SK-N-SH treated with all-trans-retinoic acid at 6 μM for 48 hours (cell line): ENCODE results near the gene ZNF221.

ENCODE experiments used
- ATAC-seq: fragments of 200-7000 bp; cut with Tn5 transposase; 3 replicates; pipeline ENCODE4 v1.9.1; 2020; ENCODE audit warnings: mild to moderate bottlenecking, moderate library complexity
- ARNTL ChIP-seq: fragments of 450-650 bp; formaldehyde crosslinking; IDR thresholded peaks from 2 replicates; pipeline ENCODE4 v1.5.0; 2020; ENCODE audit warnings: low read depth, mild to moderate bottlenecking, moderate library complexity, borderline replicate concordance
- BACH2 ChIP-seq: fragments of 250-450 bp; sonication (Bioruptor Pico); IDR thresholded peaks from 2 replicates; pipeline ENCODE4 v1.9.0; 2021; ENCODE audit warnings: mild to moderate bottlenecking, borderline replicate concordance
- CREB5 ChIP-seq: fragments of 250-450 bp; sonication (Bioruptor Pico); IDR thresholded peaks from 2 replicates; pipeline ENCODE4 v1.5.1; 2020; ENCODE audit warnings: low read depth, mild to moderate bottlenecking, moderate library complexity
- CSDC2 ChIP-seq: fragments of 250-450 bp; sonication (Bioruptor Pico); IDR thresholded peaks from 2 replicates; pipeline ENCODE4 v1.5.0; 2020; ENCODE audit warnings: mild to moderate bottlenecking, moderate library complexity
- CSRNP3 ChIP-seq: fragments of 250-450 bp; sonication (Bioruptor Pico); IDR thresholded peaks from 2 replicates; pipeline ENCODE4 v1.5.1; 2021; ENCODE audit warnings: mild to moderate bottlenecking, moderate library complexity
- ESRRG ChIP-seq: fragments of 250-450 bp; sonication (Bioruptor Pico); IDR thresholded peaks from 2 replicates; pipeline ENCODE4 v1.6.1; 2021; ENCODE audit warnings: mild to moderate bottlenecking
- ISL1 ChIP-seq: fragments of 250-450 bp; sonication (Bioruptor Pico); IDR thresholded peaks from 2 replicates; pipeline ENCODE4 v2.1.2; 2022; ENCODE audit warnings: mild to moderate bottlenecking, moderate library complexity
- OSR1 ChIP-seq: fragments of 250-450 bp; sonication (Bioruptor Pico); IDR thresholded peaks from 2 replicates; pipeline ENCODE4 v1.8.0; 2022; ENCODE audit warnings: moderate library complexity, mild to moderate bottlenecking, inconsistent platforms
- PATZ1 ChIP-seq: fragments of 250-450 bp; sonication (Bioruptor Pico); IDR thresholded peaks from 2 replicates; pipeline ENCODE4 v1.8.0; 2020; ENCODE audit warnings: mild to moderate bottlenecking, moderate library complexity, borderline replicate concordance
- POU6F1 ChIP-seq: fragments of 250-450 bp; sonication (Bioruptor Pico); IDR thresholded peaks from 2 replicates; pipeline ENCODE4 v1.8.0; 2021; ENCODE audit warnings: low read depth, mild to moderate bottlenecking, moderate library complexity, borderline replicate concordance
- PPARA ChIP-seq: fragments of 250-450 bp; sonication (Bioruptor Pico); IDR thresholded peaks from 2 replicates; pipeline ENCODE4 v1.5.0; 2020; ENCODE audit warnings: mild to moderate bottlenecking, borderline replicate concordance
- SNAI2 ChIP-seq: fragments of 250-450 bp; sonication (Bioruptor Pico); IDR thresholded peaks from 2 replicates; pipeline ENCODE4 v1.5.0; 2020; ENCODE audit warnings: mild to moderate bottlenecking, moderate library complexity
- TCF4 ChIP-seq: fragments of 250-450 bp; sonication (Bioruptor Pico); IDR thresholded peaks from 2 replicates; pipeline ENCODE4 v1.8.0; 2021; ENCODE audit warnings: mild to moderate bottlenecking, moderate library complexity, borderline replicate concordance
- TSHZ2 ChIP-seq: fragments of 250-450 bp; sonication (Bioruptor Pico); IDR thresholded peaks from 2 replicates; pipeline ENCODE4 v1.5.0; 2020; ENCODE audit warnings: mild to moderate bottlenecking, moderate library complexity
- ZC3H10 ChIP-seq: fragments of 250-450 bp; sonication (Bioruptor Pico); IDR thresholded peaks from 2 replicates; pipeline ENCODE4 v1.5.1; 2021; ENCODE audit warnings: mild to moderate bottlenecking, moderate library complexity
- ZFP3 ChIP-seq: fragments of 250-450 bp; sonication (Bioruptor Pico); IDR thresholded peaks from 2 replicates; pipeline ENCODE4 v1.5.0; 2020; ENCODE audit warnings: mild to moderate bottlenecking, moderate library complexity
- ZFP30 ChIP-seq: fragments of 450-650 bp; formaldehyde crosslinking; IDR thresholded peaks from 2 replicates; pipeline ENCODE4 v1.5.0; 2022; ENCODE audit warnings: mild to moderate bottlenecking, moderate library complexity
- ZNF70 ChIP-seq: fragments of 450-650 bp; formaldehyde crosslinking; IDR thresholded peaks from 2 replicates; pipeline ENCODE4 v1.5.0; 2020; ENCODE audit warnings: mild to moderate bottlenecking, moderate library complexity
- ZNF8 ChIP-seq: fragments of 450-650 bp; formaldehyde crosslinking; IDR thresholded peaks from 2 replicates; pipeline ENCODE4 v1.5.0; 2020; ENCODE audit warnings: mild to moderate bottlenecking, moderate library complexity

Gene ZNF221

GRCh38 chr19:44002566-44003460 lies 51.8 kb downstream of the ZNF221 start, which contains the start of gene ZNF230:
TSS of gene ZNF230 (plus strand) at chr19:44002957. CDS start at chr19:44007079, 4,122 bp downstream.
- ATAC-seq = peak; percentile 99
- no peak for TF ChIP-seq BACH2 (CRISPR knock-in tag)
- no peak for TF ChIP-seq PATZ1
- TF ChIP-seq ZFP30 (CRISPR knock-in tag) = no peak
- no peak for TF ChIP-seq CSDC2 (CRISPR knock-in tag)
- no peak for TF ChIP-seq ESRRG (CRISPR knock-in tag)
- TF ChIP-seq TSHZ2 (CRISPR knock-in tag) = no peak; the same call in 1 of the 2 replicates
- no peak for TF ChIP-seq CSRNP3 (CRISPR knock-in tag)
- TF ChIP-seq ISL1 (CRISPR knock-in tag) = no peak
- no peak for TF ChIP-seq CREB5
- TF ChIP-seq POU6F1 (CRISPR knock-in tag) = no peak
- TF ChIP-seq ZNF8 (CRISPR knock-in tag) = no peak
- TF ChIP-seq SNAI2 (CRISPR knock-in tag) = no peak
- TF ChIP-seq ARNTL = no peak
- no peak for TF ChIP-seq ZFP3
- TF ChIP-seq ZNF70 = no peak
- no peak for TF ChIP-seq OSR1 (CRISPR knock-in tag)

- ATAC-seq = peak; percentile 50
- TF ChIP-seq CREB5 (no peak), ARNTL (no peak), TCF4 (CRISPR knock-in tag) (no peak), SNAI2 (CRISPR knock-in tag) (no peak), TSHZ2 (CRISPR knock-in tag) (no peak), CSRNP3 (CRISPR knock-in tag) (no peak), ZNF70 (no peak), PPARA (no peak), ZC3H10 (CRISPR knock-in tag) (no peak)
Observed at GRCh38 chr19:44003461-44004009, 52.5 kb downstream of the ZNF221 start.
